Caco-2 (cell line): ENCODE results near the gene MIF4GD. TPM values are rescaled to one million over a fixed set of nuclear protein-coding genes. Genes with fewer than 3 reads are reported as not detected.

Source experiments
- BruUV-seq: library from RNA; stranded (reverse); fragments of 400-500 nt; replicated peaks from 2 replicates; lab custom pipeline; 2021; lab: Mats Ljungman, UMichigan
- CTCF ChIA-PET: fragments of 300-600 bp; sonication (Branson Sonifier 250); formaldehyde crosslinking; loops from one replicate; lab custom pipeline; 2022; ENCODE audit warnings: antibody characterized with exemption; lab: Charles Lee
- POLR2A ChIA-PET: fragments of 300-600 bp; sonication (Branson Sonifier 250); formaldehyde crosslinking; loops from one replicate; lab custom pipeline; 2022; ENCODE audit warnings: antibody characterized with exemption; lab: Charles Lee
- DNase-seq, 2 experiments: peaks; one replicate each; pipeline versions ENCODE4 v3.0.0 to v3.0.0-alpha.2; 2020 to 2022
- H3K27me3 ChIP-seq: replicated peaks from 2 replicates; pipeline ENCODE4 v1.6.0; 2011; ENCODE audit warnings: low read length; ENCODE audit not compliant: control insufficient read depth, insufficient read depth
- H3K36me3 ChIP-seq: 2 replicates; pipeline ENCODE4 v1.5.1; 2011; ENCODE audit warnings: low read length; ENCODE audit not compliant: control insufficient read depth, insufficient read depth
- H3K4me1 ChIP-seq: fragments of 250-450 bp; sonication (Bioruptor Pico); 2 replicates; pipeline ENCODE4 v1.5.1; 2020; ENCODE audit warnings: mild to moderate bottlenecking
- H3K4me3 ChIP-seq: 2 replicates; pipeline ENCODE4 v1.5.1; 2011; ENCODE audit warnings: low read depth, mild to moderate bottlenecking, control low read depth, low read length
- H3K9me3 ChIP-seq: fragments of 250-450 bp; sonication (Bioruptor Pico); 2 replicates; pipeline ENCODE4 v1.5.1; 2020; ENCODE audit warnings: mild to moderate bottlenecking, moderate library complexity
- H3K27ac Mint-ChIP-seq: one replicate; pipeline ENCODE4 v1.8.0; 2022; ENCODE audit warnings: mixed read lengths; ENCODE audit not compliant: unreplicated experiment
- H3K27me3 Mint-ChIP-seq: one replicate; pipeline ENCODE4 v1.8.0; 2022; ENCODE audit warnings: mixed read lengths; ENCODE audit not compliant: insufficient read depth, unreplicated experiment
- H3K36me3 Mint-ChIP-seq: one replicate; pipeline ENCODE4 v1.8.0; 2022; ENCODE audit warnings: mild to moderate bottlenecking, mixed read lengths; ENCODE audit not compliant: insufficient read depth, unreplicated experiment
- H3K4me1 Mint-ChIP-seq: one replicate; pipeline ENCODE4 v1.8.0; 2022; ENCODE audit warnings: low read depth, mixed read lengths; ENCODE audit not compliant: unreplicated experiment
- H3K4me3 Mint-ChIP-seq: one replicate; pipeline ENCODE4 v1.8.0; 2022; ENCODE audit warnings: mild to moderate bottlenecking, moderate library complexity, mixed read lengths; ENCODE audit not compliant: unreplicated experiment
- H3K9me3 Mint-ChIP-seq: one replicate; pipeline ENCODE4 v1.8.0; 2022; ENCODE audit warnings: mixed read lengths; ENCODE audit not compliant: unreplicated experiment
- CTCF ChIP-seq, 2 experiments: fragments of 200-600 bp in 1 of 2; IDR thresholded peaks; 1 replicate in 1 of 2; 2 replicates in 1 of 2; pipeline versions ENCODE4 v1.5.1 to v1.8.0; 2011 to 2022; ENCODE audit warnings: antibody characterized with exemption in 1 of 2, control low read depth in 1 of 2, inconsistent platforms in 1 of 2, low read depth in 1 of 2, low read length in 1 of 2, mild to moderate bottlenecking in 1 of 2, moderate library complexity in 1 of 2; ENCODE audit not compliant: insufficient read depth in 1 of 2, severe bottlenecking in 1 of 2, unreplicated experiment in 1 of 2
- intact Hi-C: fragments of 100-400 bp; cut with micrococcal nuclease; formaldehyde crosslinking; loops from one replicate; pipeline ENCODE4 v1.10.0; 2022; ENCODE audit not compliant: unreplicated experiment
- total RNA-seq: library from RNA; stranded (reverse); gene quantifications from 2 replicates; pipeline ENCODE4 v1.2.3, GENCODE V29; 2022

The MIF4GD gene
- total RNA-seq, 1 experiment from 2014 or later = 27.3 TPM

- peak in 1 of 2 experiments; percentile 36 for TF ChIP-seq CTCF (IDR thresholded peaks at IDR 0.05; ENCODE audit: insufficient read depth in 1 of 2, low read depth in 1 of 2, low read length in 1 of 2, severe bottlenecking in 1 of 2, unreplicated experiment in 1 of 2)
- no peak overlapping the region for H3K27ac Mint-ChIP-seq
- no peak overlapping the region for H3K4me3 ChIP-seq
- BruUV-seq = no TSS peak
- H3K4me1 ChIP-seq = peaks cover 14% of the 10 kb centered on the region; the same call in 1 of the 2 replicates
- CTCF ChIA-PET = interaction anchor here (1.2 kb wide), 1 partner anchor 28 kb away, joined by 4 read pairs; no protein-coding TSS in a partner anchor
- peaks cover 10% of the 10 kb centered on the region for H3K36me3 ChIP-seq
- POLR2A ChIA-PET = interaction anchor here (0.7 to 0.9 kb wide), 2 partner anchors 127 to 437 kb away, joined by 5 to 6 read pairs; no protein-coding TSS in a partner anchor
- no peak overlapping the region for H3K4me3 Mint-ChIP-seq
- H3K9me3 ChIP-seq = no peaks in the 10 kb centered on the region
- H3K4me1 Mint-ChIP-seq = peaks cover 15% of the 10 kb centered on the region
- intact Hi-C loops = no loop called here
- H3K36me3 Mint-ChIP-seq = peaks cover 55% of the 10 kb centered on the region
- no peaks in the 10 kb centered on the region for H3K27me3 ChIP-seq
- peak; percentile 53 to 72 for DNase-seq
- H3K9me3 Mint-ChIP-seq = no peaks in the 10 kb centered on the region
- H3K27me3 Mint-ChIP-seq = no peaks in the 10 kb centered on the region
Observed at GRCh38 chr17:75267411-75268232, 3.4 kb downstream of the MIF4GD start.

GRCh38 chr17:75267153-75267410 lies 3.9 kb downstream of the MIF4GD start:
- no peak for TF ChIP-seq CTCF (IDR thresholded peaks at IDR 0.05; ENCODE audit: insufficient read depth in 1 of 2, low read depth in 1 of 2, low read length in 1 of 2, severe bottlenecking in 1 of 2, unreplicated experiment in 1 of 2)
- ChIA-PET CTCF (interaction anchor here (0.6 to 1.2 kb wide), 2 partner anchors 27 to 63 kb away, joined by 4 to 5 read pairs; no protein-coding TSS in a partner anchor), POLR2A (no interaction called here)
- no peaks in the 10 kb centered on the region for H3K27me3 ChIP-seq
- intact Hi-C loops = no loop called here
- H3K36me3 ChIP-seq = peaks cover 10% of the 10 kb centered on the region
- Mint-ChIP-seq H3K27me3 (no peaks in the 10 kb centered on the region), H3K9me3 (no peaks in the 10 kb centered on the region), H3K36me3 (peaks cover 55% of the 10 kb centered on the region), H3K4me1 (peaks cover 15% of the 10 kb centered on the region), H3K4me3 (no peak overlapping the region), H3K27ac (no peak overlapping the region)
- no peak overlapping the region for H3K4me3 ChIP-seq
- no peaks in the 10 kb centered on the region for H3K9me3 ChIP-seq
- H3K4me1 ChIP-seq = peaks cover 10% of the 10 kb centered on the region; the same call in 1 of the 2 replicates
- DNase-seq = no peak
- BruUV-seq = no TSS peak

- intact Hi-C loops = no loop called here
Observed at GRCh38 chr17:75266316-75267152, 4.5 kb downstream of the MIF4GD start.

More at GRCh38 chr17:75266316-75267152, 4.5 kb downstream of the MIF4GD start:
- H3K36me3 Mint-ChIP-seq = peaks cover 58% of the 10 kb centered on the region
- peaks cover 15% of the 10 kb centered on the region for H3K4me1 Mint-ChIP-seq
- H3K27me3 ChIP-seq = no peaks in the 10 kb centered on the region
- no peak for DNase-seq
- BruUV-seq = no TSS peak
- no peaks in the 10 kb centered on the region for H3K9me3 ChIP-seq
- H3K4me3 Mint-ChIP-seq = no peak overlapping the region
- H3K4me1 ChIP-seq = 0 out of 2 replicates have a peak, but pooled peaks cover 9% of the 10 kb centered on the region
- CTCF ChIA-PET = interaction anchor here (0.6 kb wide), 1 partner anchor 63 kb away, joined by 5 read pairs; no protein-coding TSS in a partner anchor
- no peak overlapping the region for H3K4me3 ChIP-seq
- H3K36me3 ChIP-seq = peaks cover 10% of the 10 kb centered on the region
- H3K27me3 Mint-ChIP-seq = no peaks in the 10 kb centered on the region
- no peak overlapping the region for H3K27ac Mint-ChIP-seq
- no peaks in the 10 kb centered on the region for H3K9me3 Mint-ChIP-seq
- no peak for TF ChIP-seq CTCF (IDR thresholded peaks at IDR 0.05; ENCODE audit: insufficient read depth in 1 of 2, low read depth in 1 of 2, low read length in 1 of 2, severe bottlenecking in 1 of 2, unreplicated experiment in 1 of 2)
- POLR2A ChIA-PET = no interaction called here
